ENCODE measurements around the gene DDX51.

DNA sequence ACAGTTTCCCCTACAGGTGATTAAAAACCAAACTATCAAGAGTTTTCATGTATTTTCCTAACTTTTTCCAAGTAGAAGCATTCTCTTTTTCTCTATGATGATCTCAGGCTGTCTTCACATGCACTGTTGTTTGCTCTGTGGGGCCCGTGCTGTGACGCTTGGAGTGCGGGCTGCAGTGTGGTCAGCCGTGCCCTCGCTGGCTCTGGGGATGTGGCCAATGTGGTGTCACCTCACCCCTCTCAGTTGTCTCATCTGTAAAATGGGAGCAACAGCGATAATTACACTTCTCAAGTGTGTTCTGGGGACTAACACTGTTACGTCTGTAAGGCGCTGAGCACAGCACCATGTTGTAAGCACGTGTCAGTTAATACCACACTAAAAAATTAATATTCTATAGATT, 28.6 kb downstream of the DDX51 start:
- TF ChIP-seq, protein P1, sequence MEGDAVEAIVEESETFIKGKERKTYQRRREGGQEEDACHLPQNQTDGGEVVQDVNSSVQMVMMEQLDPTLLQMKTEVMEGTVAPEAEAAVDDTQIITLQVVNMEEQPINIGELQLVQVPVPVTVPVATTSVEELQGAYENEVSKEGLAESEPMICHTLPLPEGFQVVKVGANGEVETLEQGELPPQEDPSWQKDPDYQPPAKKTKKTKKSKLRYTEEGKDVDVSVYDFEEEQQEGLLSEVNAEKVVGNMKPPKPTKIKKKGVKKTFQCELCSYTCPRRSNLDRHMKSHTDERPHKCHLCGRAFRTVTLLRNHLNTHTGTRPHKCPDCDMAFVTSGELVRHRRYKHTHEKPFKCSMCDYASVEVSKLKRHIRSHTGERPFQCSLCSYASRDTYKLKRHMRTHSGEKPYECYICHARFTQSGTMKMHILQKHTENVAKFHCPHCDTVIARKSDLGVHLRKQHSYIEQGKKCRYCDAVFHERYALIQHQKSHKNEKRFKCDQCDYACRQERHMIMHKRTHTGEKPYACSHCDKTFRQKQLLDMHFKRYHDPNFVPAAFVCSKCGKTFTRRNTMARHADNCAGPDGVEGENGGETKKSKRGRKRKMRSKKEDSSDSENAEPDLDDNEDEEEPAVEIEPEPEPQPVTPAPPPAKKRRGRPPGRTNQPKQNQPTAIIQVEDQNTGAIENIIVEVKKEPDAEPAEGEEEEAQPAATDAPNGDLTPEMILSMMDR (IDR thresholded peaks at IDR 0.05): no peak
- TF ChIP-seq, protein P2, sequence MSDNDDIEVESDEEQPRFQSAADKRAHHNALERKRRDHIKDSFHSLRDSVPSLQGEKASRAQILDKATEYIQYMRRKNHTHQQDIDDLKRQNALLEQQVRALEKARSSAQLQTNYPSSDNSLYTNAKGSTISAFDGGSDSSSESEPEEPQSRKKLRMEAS (IDR thresholded peaks at IDR 0.05): no peak
- TF ChIP-seq POLR2A (IDR thresholded peaks at IDR 0.05; ENCODE audit: low read length) (no peak), RFX5 (IDR thresholded peaks at IDR 0.05) (no peak)
- TF ChIP-seq, protein P3, sequence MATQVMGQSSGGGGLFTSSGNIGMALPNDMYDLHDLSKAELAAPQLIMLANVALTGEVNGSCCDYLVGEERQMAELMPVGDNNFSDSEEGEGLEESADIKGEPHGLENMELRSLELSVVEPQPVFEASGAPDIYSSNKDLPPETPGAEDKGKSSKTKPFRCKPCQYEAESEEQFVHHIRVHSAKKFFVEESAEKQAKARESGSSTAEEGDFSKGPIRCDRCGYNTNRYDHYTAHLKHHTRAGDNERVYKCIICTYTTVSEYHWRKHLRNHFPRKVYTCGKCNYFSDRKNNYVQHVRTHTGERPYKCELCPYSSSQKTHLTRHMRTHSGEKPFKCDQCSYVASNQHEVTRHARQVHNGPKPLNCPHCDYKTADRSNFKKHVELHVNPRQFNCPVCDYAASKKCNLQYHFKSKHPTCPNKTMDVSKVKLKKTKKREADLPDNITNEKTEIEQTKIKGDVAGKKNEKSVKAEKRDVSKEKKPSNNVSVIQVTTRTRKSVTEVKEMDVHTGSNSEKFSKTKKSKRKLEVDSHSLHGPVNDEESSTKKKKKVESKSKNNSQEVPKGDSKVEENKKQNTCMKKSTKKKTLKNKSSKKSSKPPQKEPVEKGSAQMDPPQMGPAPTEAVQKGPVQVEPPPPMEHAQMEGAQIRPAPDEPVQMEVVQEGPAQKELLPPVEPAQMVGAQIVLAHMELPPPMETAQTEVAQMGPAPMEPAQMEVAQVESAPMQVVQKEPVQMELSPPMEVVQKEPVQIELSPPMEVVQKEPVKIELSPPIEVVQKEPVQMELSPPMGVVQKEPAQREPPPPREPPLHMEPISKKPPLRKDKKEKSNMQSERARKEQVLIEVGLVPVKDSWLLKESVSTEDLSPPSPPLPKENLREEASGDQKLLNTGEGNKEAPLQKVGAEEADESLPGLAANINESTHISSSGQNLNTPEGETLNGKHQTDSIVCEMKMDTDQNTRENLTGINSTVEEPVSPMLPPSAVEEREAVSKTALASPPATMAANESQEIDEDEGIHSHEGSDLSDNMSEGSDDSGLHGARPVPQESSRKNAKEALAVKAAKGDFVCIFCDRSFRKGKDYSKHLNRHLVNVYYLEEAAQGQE (IDR thresholded peaks at IDR 0.05): no peak

All from A549 (cell line).